ENCODE measurements around the gene NRAS.

The NRAS gene

GRCh38 chr1:114695430-114696058 lies 21.0 kb downstream of the NRAS start, which contains the start of gene AMPD1:
AMPD1 (minus strand) TSS chr1:114695546; CDS start chr1:114695471, 75 bp downstream.
- no peak within 1 kb of the TSS for H3K4me3 ChIP-seq (ENCODE audit: low read length)
- DNase-seq (ENCODE audit: low read depth), result peak; percentile 68
- no peak for TF ChIP-seq CTCF (conservative IDR thresholded peaks at IDR 0.05; ENCODE audit: low read length)

GRCh38 chr1:114694540-114695310 lies 21.8 kb downstream of the NRAS start:
- no peak for DNase-seq (ENCODE audit: low read depth)
- no peak overlapping the region for H3K4me3 ChIP-seq (ENCODE audit: low read length)
- TF ChIP-seq CTCF (conservative IDR thresholded peaks at IDR 0.05; ENCODE audit: low read length), result no peak

GRCh38 chr1:114692947-114693346 lies 23.6 kb downstream of the NRAS start:
- TF ChIP-seq CTCF (conservative IDR thresholded peaks at IDR 0.05; ENCODE audit: low read length), result no peak
- no peak for DNase-seq (ENCODE audit: low read depth)
- no peak overlapping the region for H3K4me3 ChIP-seq (ENCODE audit: low read length)

GRCh38 chr1:114691061-114691460 lies 25.5 kb downstream of the NRAS start:
- TF ChIP-seq CTCF (conservative IDR thresholded peaks at IDR 0.05; ENCODE audit: low read length), result no peak
- DNase-seq (ENCODE audit: low read depth), result no peak
- H3K4me3 ChIP-seq (ENCODE audit: low read length), result no peak overlapping the region

GRCh38 chr1:114690148-114690547 lies 26.4 kb downstream of the NRAS start:
- no peak for DNase-seq (ENCODE audit: low read depth)
- TF ChIP-seq CTCF (conservative IDR thresholded peaks at IDR 0.05; ENCODE audit: low read length), result no peak
- no peak overlapping the region for H3K4me3 ChIP-seq (ENCODE audit: low read length)

- TF ChIP-seq CTCF (conservative IDR thresholded peaks at IDR 0.05; ENCODE audit: low read length), result no peak
- DNase-seq (ENCODE audit: low read depth), result no peak
- no peak overlapping the region for H3K4me3 ChIP-seq (ENCODE audit: low read length)
These were observed 28.0 kb downstream of the NRAS start for GRCh38 chr1:114688526-114688925.

- DNase-seq (ENCODE audit: low read depth), result no peak
- TF ChIP-seq CTCF (conservative IDR thresholded peaks at IDR 0.05; ENCODE audit: low read length), result no peak
- no peak overlapping the region for H3K4me3 ChIP-seq (ENCODE audit: low read length)
These were observed 30.7 kb downstream of the NRAS start for GRCh38 chr1:114685851-114686250.

Measured in AG10803 (cell line).